ENCODE data around the gene BCR. TPM values are rescaled to one million over a fixed set of nuclear protein-coding genes. Genes with fewer than 3 reads are reported as not detected.

Gene BCR
- total RNA-seq, 2 donors from 2014 or later = 102 to 172 TPM

- Mint-ChIP-seq H3K27me3 (ENCODE audit: insufficient read depth) (no peaks in the 10 kb centered on the region), H3K4me3 (no peak overlapping the region), H3K4me1 (peaks cover 16% of the 10 kb centered on the region), H3K9me3 (no peaks in the 10 kb centered on the region), H3K36me3 (ENCODE audit: low read depth) (peaks cover 59% of the 10 kb centered on the region), H3K27ac (peak overlapping the region; percentile 48)
- Histone ChIP-seq H3K27me3 (ENCODE audit: control insufficient read depth, insufficient read depth, low read length, poor library complexity, severe bottlenecking) (no peaks in the 10 kb centered on the region), H3K4me1 (ENCODE audit: control insufficient read depth, insufficient read depth, low read length) (no peaks in the 10 kb centered on the region), H3K9me3 (ENCODE audit: control insufficient read depth, low read length) (no peaks in the 10 kb centered on the region), H3K4me3 (ENCODE audit: low read length) (no peak overlapping the region), H3K9ac (ENCODE audit: extremely low read depth, low read length, poor library complexity, severe bottlenecking) (no peak overlapping the region), H3K36me3 (ENCODE audit: control insufficient read depth, insufficient read depth, low read length) (peaks cover 89% of the 10 kb centered on the region), H3K27ac (ENCODE audit: low read depth, low read length) (no peak overlapping the region)
- no peak for TF ChIP-seq CTCF (conservative IDR thresholded peaks at IDR 0.05)
- 86 to 89% methylated on average over 17 to 22 of the region's 22 CpGs for WGBS, 2 experiments (ENCODE audit: insufficient coverage in 1 of 2, insufficient read length in 1 of 2)
- peak; percentile 68 for DNase-seq
Measured at GRCh38 chr22:23268139-23268712, 87.9 kb downstream of the BCR start.

GRCh38 chr22:23268877-23269276 is 88.6 kb downstream of the BCR start:
- no peaks in the 10 kb centered on the region for H3K9me3 ChIP-seq (ENCODE audit: control insufficient read depth, low read length)
- no peak overlapping the region for H3K27ac ChIP-seq (ENCODE audit: low read depth, low read length)
- peaks cover 16% of the 10 kb centered on the region for H3K4me1 Mint-ChIP-seq
- H3K4me3 Mint-ChIP-seq = no peak overlapping the region
- H3K27me3 Mint-ChIP-seq (ENCODE audit: insufficient read depth) = no peaks in the 10 kb centered on the region
- no peaks in the 10 kb centered on the region for H3K9me3 Mint-ChIP-seq
- no peaks in the 10 kb centered on the region for H3K27me3 ChIP-seq (ENCODE audit: control insufficient read depth, insufficient read depth, low read length, poor library complexity, severe bottlenecking)
- H3K36me3 ChIP-seq (ENCODE audit: control insufficient read depth, insufficient read depth, low read length) = peaks cover 89% of the 10 kb centered on the region
- WGBS, 2 experiments (ENCODE audit: insufficient coverage in 1 of 2, insufficient read length in 1 of 2) = 88 to 94% methylated on average over 7 of the region's 7 CpGs
- no peak for DNase-seq
- no peak overlapping the region for H3K9ac ChIP-seq (ENCODE audit: extremely low read depth, low read length, poor library complexity, severe bottlenecking)
- H3K4me1 ChIP-seq (ENCODE audit: control insufficient read depth, insufficient read depth, low read length) = no peaks in the 10 kb centered on the region
- peak overlapping the region; percentile 48 for H3K27ac Mint-ChIP-seq
- H3K36me3 Mint-ChIP-seq (ENCODE audit: low read depth) = peaks cover 59% of the 10 kb centered on the region
- no peak for TF ChIP-seq CTCF (conservative IDR thresholded peaks at IDR 0.05)
- H3K4me3 ChIP-seq (ENCODE audit: low read length) = no peak overlapping the region

GRCh38 chr22:23269441-23270211 is 89.3 kb downstream of the BCR start:
- Mint-ChIP-seq H3K9me3 (no peaks in the 10 kb centered on the region), H3K27ac (no peak overlapping the region), H3K4me1 (peaks cover 16% of the 10 kb centered on the region), H3K36me3 (ENCODE audit: low read depth) (peaks cover 58% of the 10 kb centered on the region), H3K27me3 (ENCODE audit: insufficient read depth) (no peaks in the 10 kb centered on the region), H3K4me3 (no peak overlapping the region)
- peak; percentile 65 for DNase-seq
- Histone ChIP-seq H3K27me3 (ENCODE audit: control insufficient read depth, insufficient read depth, low read length, poor library complexity, severe bottlenecking) (no peaks in the 10 kb centered on the region), H3K36me3 (ENCODE audit: control insufficient read depth, insufficient read depth, low read length) (peaks cover 88% of the 10 kb centered on the region), H3K4me1 (ENCODE audit: control insufficient read depth, insufficient read depth, low read length) (no peaks in the 10 kb centered on the region), H3K27ac (ENCODE audit: low read depth, low read length) (no peak overlapping the region), H3K9me3 (ENCODE audit: control insufficient read depth, low read length) (no peaks in the 10 kb centered on the region), H3K9ac (ENCODE audit: extremely low read depth, low read length, poor library complexity, severe bottlenecking) (no peak overlapping the region), H3K4me3 (ENCODE audit: low read length) (no peak overlapping the region)
- 77 to 86% methylated on average over 17 to 18 of the region's 18 CpGs for WGBS, 2 experiments (ENCODE audit: insufficient coverage in 1 of 2, insufficient read length in 1 of 2)
- no peak for TF ChIP-seq CTCF (conservative IDR thresholded peaks at IDR 0.05)
